ELR (cell line): ENCODE results near the gene TMED9.

Source experiments
- DNase-seq: peaks from one replicate; pipeline ENCODE4 v3.0.0-alpha.2; 2015; ENCODE audit warnings: low read depth

The TMED9 gene

DNA sequence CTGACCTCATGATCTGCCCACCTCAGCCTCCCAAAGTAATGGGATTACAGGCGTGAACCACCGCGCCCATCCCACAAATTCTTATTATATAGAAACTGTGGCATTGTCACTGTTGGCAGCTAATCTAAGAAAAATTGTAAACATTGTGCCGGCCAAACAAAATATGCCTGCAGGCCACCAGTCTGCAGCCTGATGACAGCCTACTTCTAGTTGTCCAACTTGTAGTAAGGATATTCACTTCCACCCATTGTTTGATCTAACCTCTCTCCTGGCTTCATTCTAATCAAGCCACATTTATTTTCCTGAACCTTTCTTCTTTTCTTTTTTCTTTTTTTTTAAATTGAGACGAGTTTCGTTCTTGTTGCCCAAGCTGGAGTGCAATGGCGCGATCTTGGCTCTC lies 13.7 kb upstream of the TMED9 start:
- no peak for DNase-seq

DNA sequence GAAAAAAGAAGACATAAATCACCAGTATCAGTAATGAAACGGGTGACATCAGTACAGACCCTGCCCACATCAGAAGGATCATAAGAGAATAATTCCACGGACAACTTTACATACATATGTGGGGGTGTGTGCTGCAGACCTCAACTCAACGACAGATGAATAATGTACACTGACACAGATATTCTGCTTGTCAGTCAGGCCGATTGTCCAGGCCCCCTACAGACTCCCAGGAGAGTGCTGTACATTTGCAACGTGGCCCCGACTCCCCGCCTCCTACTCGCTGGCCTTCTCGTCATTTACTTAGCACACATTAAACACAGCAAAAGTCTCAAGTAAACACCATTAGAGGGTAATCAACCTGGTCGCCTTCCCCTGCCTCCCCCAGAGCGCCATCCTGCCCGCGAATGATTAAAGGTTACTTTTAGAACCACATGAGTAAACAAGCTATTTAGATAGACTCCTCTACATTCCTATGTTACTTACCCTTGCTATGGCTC lies 3.5 kb upstream of the TMED9 start:
- no peak for DNase-seq

DNA sequence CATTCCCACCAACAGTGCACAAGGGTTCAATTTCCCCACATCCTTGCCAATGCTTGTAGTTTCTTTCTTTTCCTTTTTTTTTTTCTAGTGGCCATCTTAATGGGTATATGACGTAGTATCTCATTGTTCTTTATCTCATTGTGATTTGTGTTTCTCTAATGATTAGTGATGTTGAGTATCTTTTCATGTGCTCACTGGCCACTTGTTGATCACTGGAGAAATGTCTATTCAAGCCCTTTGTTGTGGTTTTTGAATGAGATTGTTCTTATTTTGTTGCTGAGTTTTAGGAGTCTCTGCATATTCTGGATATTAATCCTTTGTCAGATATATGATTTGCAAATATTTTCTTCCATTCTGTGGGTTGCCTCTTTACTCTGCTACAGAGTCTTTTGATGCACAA lies 1.6 kb upstream of the TMED9 start:
- DNase-seq: no peak

GRCh38 chr5:177591690-177592009 lies 353 bp upstream of the TMED9 start:
- DNase-seq: no peak

- DNase-seq: no peak
Observed at GRCh38 chr5:177592905-177593304, 902 bp downstream of the TMED9 start.

DNA sequence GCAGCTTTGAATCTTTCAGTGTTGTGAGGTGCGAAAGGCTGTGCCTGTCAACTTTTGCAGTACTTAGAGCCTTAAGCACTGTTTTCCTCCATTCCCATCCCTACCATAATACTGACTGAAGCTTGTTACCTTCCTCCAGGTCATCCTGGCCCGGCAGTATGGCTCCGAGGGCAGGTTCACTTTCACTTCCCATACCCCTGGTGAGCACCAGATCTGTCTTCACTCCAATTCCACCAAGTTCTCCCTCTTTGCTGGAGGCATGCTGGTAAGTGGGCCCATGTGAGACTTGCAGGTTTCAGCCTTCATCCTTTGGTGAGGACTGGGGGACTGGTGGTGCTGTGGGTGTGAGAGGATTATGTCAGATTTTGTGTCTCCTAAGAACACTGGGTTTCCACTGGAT lies 1.5 kb downstream of the TMED9 start:
- no peak for DNase-seq

GRCh38 chr5:177594071-177594470 lies 2.1 kb downstream of the TMED9 start:
- DNase-seq: no peak

GRCh38 chr5:177595026-177595585 lies 3.1 kb downstream of the TMED9 start:
- DNase-seq: no peak

DNA sequence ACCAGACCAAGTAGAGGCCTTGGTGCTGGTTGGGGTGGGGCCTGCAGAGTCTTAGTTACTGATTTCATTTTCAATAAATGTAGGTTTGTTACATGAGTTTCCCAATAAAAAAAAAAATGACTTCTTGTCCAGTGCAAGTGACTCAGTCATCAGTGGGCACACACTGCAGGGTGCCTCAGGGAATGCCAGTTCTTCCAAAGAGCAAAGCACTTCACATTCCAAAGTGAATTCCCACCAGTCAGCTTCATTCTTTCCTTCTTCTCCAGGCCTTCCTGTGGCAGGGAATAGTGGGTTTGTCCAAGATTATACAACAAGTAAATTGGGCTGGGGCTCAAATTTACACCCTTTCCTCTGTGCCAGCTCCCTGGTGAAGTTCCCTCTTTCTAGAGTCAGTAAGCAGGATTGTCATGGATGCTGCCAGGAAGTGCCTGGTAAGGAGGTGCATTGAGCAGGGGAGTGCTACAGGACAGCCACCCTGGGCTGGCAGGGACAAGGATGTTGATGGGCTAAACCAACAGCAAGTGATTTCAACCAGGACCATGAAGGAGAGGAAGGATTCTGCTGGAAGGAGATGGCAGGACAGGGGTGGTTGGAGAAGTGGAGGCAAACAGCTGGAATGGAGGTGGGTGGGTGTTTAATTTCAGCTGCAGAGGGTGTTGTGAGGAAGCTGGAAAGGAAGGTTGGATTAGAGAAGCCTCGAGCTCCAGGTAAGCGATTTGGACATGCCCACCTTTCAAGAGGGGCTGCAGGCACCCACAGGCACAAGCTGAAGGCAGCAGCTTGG lies 4.2 kb downstream of the TMED9 start:
- no peak for DNase-seq

DNA sequence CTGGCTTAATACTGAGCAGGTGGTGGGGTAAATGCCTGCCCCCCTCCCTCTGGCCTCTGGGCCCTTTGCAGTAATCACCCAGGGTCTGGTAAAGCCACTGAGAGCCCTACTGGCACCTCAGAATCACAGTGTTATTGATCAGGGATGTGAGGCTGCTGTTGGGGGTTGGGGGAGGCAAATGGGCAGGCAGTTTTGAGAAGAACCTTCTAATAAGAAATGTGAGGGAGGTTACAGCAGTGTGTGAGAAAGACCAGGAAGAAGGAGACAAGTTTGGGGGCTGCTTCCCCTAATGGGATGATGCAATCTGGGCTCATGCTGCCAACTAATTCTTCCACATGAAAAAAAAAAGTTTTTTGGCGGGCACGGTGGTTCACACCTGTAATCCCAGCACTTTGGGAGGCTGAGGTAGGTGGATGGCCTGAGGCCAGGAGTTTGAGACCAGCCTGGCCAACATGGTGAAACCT lies 4.8 kb downstream of the TMED9 start:
- DNase-seq: no peak

DNA sequence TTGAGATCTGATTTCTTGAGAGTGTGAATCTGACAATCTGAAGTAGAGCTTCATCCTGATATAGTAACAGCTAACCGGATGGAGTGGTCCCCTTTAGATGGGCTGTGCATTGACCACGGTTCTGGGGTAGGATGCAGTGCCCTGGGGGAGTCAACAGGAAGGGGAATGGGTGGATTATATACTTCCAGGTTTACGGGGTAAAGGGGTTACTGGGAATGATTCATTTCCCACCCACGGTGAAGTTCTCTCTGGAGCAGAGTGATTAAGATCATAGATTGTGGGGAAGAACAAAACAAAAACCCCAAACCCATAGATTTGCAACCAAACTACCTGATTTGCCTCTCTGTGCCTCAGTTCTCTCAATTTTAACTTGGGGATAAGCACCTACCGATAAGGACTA lies 6.5 kb downstream of the TMED9 start:
- DNase-seq: peak; percentile 54

DNA sequence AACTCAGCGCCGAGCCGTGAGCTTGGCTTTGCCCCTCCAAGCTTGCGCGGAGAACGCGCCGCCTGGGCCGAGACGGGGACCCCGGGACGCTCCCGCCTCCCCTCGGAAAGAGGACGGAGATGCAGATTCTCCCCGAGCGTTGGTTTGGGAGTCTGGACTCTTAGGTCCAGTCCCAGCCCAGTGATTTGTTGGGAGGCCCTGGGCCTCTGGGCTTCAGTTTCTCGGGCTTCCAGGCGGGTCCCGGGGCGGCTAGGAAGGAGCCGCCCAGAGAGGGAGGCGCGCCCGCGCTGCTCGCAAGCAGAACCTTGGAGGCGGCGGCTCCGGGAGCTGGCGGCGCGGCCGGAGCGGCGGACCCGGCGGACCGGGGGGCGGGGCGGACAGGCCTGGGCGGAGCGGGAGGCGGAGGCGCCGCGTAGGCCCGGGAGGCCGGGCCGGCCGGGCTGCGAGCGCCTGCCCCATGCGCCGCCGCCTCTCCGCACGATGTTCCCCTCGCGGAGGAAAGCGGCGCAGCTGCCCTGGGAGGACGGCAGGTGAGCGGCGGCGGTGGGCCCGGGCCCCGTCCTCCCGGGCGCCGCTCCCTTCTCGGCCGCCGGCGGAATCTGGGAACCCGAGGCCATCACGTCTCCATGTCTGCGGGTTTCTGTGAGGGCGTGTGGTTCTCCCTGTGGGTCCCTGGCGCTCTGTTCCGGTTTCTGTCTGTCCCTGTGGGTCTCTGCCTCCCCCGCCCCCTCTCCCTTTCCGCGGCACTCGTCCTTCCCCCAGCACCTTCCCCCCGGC lies 7.9 kb downstream of the TMED9 start, which contains the start of gene B4GALT7:
B4GALT7 (plus strand) TSS at position 402 of the 777 bp plus-strand sequence; CDS start at position 481, 79 bp downstream.
- DNase-seq: peak; percentile 86

- DNase-seq: peak; percentile 53
Observed at GRCh38 chr5:177600508-177601018, 8.6 kb downstream of the TMED9 start.

- no peak for DNase-seq
Observed at GRCh38 chr5:177601126-177601525, 9.1 kb downstream of the TMED9 start.

- peak; percentile 32 for DNase-seq
Observed at GRCh38 chr5:177601577-177602457, 9.8 kb downstream of the TMED9 start.

GRCh38 chr5:177602458-177602830 lies 10.4 kb downstream of the TMED9 start:
- no peak for DNase-seq

GRCh38 chr5:177603631-177604030 lies 11.6 kb downstream of the TMED9 start:
- no peak for DNase-seq

DNA sequence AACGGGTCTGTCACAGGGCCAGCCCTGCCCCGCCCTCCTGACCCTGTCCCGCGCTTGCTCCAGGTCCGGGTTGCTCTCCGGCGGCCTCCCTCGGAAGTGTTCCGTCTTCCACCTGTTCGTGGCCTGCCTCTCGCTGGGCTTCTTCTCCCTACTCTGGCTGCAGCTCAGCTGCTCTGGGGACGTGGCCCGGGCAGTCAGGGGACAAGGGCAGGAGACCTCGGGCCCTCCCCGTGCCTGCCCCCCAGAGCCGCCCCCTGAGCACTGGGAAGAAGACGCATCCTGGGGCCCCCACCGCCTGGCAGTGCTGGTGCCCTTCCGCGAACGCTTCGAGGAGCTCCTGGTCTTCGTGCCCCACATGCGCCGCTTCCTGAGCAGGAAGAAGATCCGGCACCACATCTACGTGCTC lies 12.1 kb downstream of the TMED9 start:
- DNase-seq: no peak

DNA sequence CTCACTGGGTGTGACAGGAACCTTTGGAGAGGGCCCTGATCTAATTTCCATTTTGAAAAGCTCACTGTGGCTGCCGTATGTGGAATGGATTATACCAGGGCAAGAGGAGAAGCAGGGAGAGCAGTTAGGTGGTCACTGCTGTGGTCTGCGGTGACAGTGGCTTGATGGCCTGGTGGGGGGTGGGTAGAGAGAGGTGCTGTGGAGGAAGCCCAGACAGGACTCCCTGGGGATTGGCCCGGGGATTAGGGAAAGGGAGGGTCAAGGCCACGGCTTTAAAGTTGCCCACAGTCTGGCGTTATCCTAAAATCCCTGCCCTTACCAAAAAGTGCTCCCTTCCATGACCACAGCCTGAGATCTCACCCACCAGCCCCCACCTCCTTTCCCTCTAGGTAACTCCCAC lies 12.7 kb downstream of the TMED9 start:
- DNase-seq: no peak

DNA sequence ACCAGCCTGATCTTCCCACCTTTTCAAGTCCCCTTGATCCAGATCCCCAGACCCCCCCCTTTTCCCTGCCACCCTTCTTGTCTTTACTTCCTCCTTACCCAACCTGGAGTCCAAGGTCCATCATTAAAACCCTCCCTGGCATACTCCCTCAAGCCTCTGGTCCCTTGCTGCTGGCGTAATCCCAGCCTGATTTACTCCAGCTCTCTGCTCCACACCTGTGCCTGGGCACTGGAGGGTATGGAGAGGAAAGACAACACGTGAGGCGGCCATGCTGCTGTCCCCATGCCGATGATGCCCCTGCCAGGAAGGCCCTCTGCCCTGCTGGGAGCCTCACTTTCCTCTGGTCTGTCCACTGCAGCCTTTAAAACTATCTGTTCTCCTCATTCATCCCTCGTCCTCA lies 13.1 kb downstream of the TMED9 start:
- DNase-seq: no peak

DNA sequence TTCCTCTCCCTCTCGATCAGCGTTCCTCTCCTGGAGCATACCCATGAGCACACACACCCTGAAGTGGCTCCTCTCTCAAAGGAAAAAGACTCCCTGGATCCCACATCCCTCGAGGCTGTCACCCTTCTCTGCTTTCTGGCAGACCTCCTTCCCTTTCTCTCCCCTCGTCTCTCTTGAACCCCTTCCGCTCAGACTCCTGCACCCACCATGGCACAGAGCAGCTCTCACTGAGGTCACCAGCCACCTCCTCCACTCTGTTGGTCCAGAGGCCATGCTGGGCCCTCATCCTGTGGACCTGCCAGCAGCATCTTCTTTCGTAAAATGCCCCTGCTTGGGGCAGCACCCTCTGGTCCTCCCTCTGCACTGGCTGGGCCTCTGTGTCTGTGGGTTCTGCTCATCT lies 13.7 kb downstream of the TMED9 start:
- no peak for DNase-seq
